Esophagus muscularis mucosa (tissue), 3 donors: ENCODE measurements around the gene CORO6.

Experiments used
- POLR2A ChIP-seq: fragments of 450-650 bp; IDR thresholded peaks from one replicate; pipeline ENCODE4 v1.6.1; 2017; ENCODE audit warnings: antibody characterized with exemption, moderate library complexity, mild to moderate bottlenecking, low read depth
- POLR2AphosphoS5 ChIP-seq, 2 donors: sonication (generic); formaldehyde crosslinking; IDR thresholded peaks; one replicate each; pipeline ENCODE4 v1.6.1; 2017; ENCODE audit warnings: antibody characterized with exemption in 2 of 2
- TF ChIP-seq, protein P1 (sequence below), 3 experiments: fragments of 200-600 bp in 2 of 3; fragments of 450-650 bp in 1 of 3; sonication (generic) in 2 of 3; IDR thresholded peaks; one replicate each; pipeline ENCODE4 v1.5.1; 2017 to 2019; ENCODE audit warnings: antibody characterized with exemption in 3 of 3, mild to moderate bottlenecking in 2 of 3, moderate library complexity in 1 of 3

- no peak for TF ChIP-seq POLR2AphosphoS5 (IDR thresholded peaks at IDR 0.05)
- TF ChIP-seq, protein P1, sequence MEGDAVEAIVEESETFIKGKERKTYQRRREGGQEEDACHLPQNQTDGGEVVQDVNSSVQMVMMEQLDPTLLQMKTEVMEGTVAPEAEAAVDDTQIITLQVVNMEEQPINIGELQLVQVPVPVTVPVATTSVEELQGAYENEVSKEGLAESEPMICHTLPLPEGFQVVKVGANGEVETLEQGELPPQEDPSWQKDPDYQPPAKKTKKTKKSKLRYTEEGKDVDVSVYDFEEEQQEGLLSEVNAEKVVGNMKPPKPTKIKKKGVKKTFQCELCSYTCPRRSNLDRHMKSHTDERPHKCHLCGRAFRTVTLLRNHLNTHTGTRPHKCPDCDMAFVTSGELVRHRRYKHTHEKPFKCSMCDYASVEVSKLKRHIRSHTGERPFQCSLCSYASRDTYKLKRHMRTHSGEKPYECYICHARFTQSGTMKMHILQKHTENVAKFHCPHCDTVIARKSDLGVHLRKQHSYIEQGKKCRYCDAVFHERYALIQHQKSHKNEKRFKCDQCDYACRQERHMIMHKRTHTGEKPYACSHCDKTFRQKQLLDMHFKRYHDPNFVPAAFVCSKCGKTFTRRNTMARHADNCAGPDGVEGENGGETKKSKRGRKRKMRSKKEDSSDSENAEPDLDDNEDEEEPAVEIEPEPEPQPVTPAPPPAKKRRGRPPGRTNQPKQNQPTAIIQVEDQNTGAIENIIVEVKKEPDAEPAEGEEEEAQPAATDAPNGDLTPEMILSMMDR (IDR thresholded peaks at IDR 0.05): no peak
- no peak for TF ChIP-seq POLR2A
Observed at GRCh38 chr17:29569245-29569950, 53.3 kb downstream of the CORO6 start.
